ENCODE results near the gene MEIS2. TPM values are rescaled to one million over a fixed set of nuclear protein-coding genes. Genes with fewer than 3 reads are reported as not detected.
A peak's percentile ranks its signal among the peaks of the same experiment; 100 is the strongest.

Gene MEIS2
- total RNA-seq, 2 experiments from 2014 or later = 0.14 TPM; not detected in 1

DNA sequence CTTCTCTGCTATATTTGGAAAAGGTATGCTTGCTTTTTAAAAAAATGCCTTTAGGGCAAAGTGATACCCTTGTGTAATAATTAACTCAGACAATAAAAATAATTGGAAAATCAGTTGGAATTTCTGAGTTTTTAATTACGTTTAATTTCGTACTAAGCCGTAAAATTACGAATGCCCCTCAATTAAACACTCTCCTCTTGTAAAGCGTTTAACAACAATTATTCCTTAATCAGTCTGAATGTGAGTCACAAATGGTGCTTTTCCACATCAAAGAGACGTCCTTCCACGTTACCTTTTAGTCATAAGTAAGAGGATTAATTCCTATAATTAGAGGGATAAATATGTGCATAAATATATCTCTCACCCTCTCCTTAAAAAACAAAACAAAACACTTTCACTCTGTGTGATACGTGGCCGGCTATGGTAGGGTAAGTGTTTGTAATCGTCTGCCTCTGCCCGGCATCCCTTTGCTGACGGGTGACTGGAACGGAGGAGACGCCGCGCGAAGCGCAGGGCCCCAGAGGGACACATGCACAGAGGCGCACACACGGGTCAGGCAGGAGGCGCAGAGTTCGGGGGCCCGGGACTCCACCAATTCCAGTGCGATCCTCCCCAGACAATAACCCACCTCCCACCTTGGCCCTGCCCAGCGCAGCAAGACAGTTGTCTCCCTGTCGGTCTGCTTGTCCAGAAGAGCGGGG lies 9.7 kb upstream of the MEIS2 start:
- intact Hi-C loops (cut with micrococcal nuclease) = no loop called here
- POLR2A ChIA-PET = no interaction called here
- Mint-ChIP-seq H3K27ac (no peak overlapping the region), H3K9me3 (no peaks in the 10 kb centered on the region), H3K27me3 (peaks cover 76% of the 10 kb centered on the region), H3K36me3 (ENCODE audit: low read depth) (peaks cover 4% of the 10 kb centered on the region), H3K4me1 (ENCODE audit: low read depth) (peaks cover 11% of the 10 kb centered on the region), H3K4me3 (peak overlapping the region; percentile 42)
- TF ChIP-seq, protein P1, sequence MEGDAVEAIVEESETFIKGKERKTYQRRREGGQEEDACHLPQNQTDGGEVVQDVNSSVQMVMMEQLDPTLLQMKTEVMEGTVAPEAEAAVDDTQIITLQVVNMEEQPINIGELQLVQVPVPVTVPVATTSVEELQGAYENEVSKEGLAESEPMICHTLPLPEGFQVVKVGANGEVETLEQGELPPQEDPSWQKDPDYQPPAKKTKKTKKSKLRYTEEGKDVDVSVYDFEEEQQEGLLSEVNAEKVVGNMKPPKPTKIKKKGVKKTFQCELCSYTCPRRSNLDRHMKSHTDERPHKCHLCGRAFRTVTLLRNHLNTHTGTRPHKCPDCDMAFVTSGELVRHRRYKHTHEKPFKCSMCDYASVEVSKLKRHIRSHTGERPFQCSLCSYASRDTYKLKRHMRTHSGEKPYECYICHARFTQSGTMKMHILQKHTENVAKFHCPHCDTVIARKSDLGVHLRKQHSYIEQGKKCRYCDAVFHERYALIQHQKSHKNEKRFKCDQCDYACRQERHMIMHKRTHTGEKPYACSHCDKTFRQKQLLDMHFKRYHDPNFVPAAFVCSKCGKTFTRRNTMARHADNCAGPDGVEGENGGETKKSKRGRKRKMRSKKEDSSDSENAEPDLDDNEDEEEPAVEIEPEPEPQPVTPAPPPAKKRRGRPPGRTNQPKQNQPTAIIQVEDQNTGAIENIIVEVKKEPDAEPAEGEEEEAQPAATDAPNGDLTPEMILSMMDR (IDR thresholded peaks at IDR 0.05) = no peak
- ATAC-seq = no peak
- CTCF ChIA-PET = no interaction called here
- DNase-seq = no peak

DNA sequence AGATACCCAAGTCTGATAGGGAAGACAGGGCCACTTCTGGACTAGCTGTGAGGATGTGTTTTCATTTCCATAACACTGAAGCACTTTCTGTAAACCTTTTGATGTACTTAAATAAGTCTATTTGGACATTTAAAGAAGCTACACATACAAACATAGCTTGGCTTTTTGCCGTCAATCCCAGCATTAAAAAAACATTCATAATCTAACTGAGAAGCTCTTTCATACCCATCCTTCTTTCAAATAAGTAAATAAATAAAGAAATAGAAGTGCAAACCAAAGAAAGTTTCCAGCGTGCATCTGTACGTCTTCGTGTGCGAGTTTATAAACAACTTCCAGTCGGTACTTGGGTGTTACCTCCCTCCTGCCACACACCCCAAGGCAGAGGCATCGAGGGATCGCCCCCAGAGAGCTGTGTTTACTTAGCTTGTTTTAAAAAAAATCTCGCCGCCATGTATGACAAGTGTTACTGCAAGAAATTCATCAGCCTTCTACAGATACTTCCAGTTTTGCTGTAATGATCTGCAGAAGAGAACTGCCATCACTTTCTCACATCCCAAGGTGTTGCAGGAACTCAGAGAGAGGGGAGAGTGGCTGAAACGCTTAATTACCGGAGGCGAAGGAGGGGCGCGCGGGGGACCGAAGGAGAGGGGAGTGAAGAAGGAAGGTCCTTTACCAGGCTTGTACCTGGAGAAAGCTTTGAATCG lies 9.0 kb upstream of the MEIS2 start:
- Mint-ChIP-seq H3K27ac (no peak overlapping the region), H3K4me1 (ENCODE audit: low read depth) (peaks cover 11% of the 10 kb centered on the region), H3K36me3 (ENCODE audit: low read depth) (peaks cover 4% of the 10 kb centered on the region), H3K9me3 (no peaks in the 10 kb centered on the region), H3K4me3 (no peak overlapping the region), H3K27me3 (peaks cover 79% of the 10 kb centered on the region)
- intact Hi-C loops (cut with micrococcal nuclease) = no loop called here
- no peak for DNase-seq
- ChIA-PET POLR2A (no interaction called here), CTCF (no interaction called here)
- TF ChIP-seq, protein P1 (IDR thresholded peaks at IDR 0.05) = no peak
- ATAC-seq = no peak

DNA sequence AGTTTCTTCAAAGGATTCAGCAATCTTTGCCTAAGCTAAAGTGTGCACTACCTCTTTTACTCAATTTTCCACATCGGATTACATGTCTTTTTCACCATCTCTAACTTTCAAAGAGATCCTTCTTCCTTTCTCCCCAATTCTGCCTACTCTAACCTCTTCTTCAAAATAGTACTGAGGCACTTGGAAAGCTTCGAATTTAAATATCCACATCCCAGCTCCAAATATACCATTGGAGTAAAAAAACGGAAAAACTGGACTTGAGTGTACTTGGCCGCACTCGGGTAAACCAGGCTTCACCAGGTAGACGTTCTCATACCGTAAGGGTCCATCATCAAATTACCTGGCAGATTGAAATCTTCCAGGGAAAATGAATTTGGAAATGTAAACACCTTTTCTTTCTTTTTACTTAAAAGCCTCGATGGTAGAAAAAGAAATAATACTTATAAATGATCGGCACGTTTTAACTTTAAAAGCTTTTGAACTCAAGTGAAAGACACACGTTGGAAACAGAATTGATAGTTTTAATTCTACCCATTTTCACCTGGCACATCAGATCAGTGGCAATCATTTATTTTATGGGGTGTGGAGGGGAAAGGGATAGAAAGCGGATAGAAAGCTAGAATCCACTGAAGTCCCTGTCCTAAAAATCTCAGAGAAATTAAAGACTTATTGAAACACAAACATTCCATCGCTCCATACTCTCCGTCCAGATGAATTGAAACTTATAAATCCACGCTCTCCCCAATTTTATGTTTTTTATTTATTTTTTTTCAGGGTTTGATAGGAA lies 8.2 kb upstream of the MEIS2 start:
- no peak for ATAC-seq
- H3K36me3 Mint-ChIP-seq (ENCODE audit: low read depth) = peaks cover 6% of the 10 kb centered on the region
- peaks cover 11% of the 10 kb centered on the region for H3K4me1 Mint-ChIP-seq (ENCODE audit: low read depth)
- H3K27ac Mint-ChIP-seq = no peak overlapping the region
- no peak for DNase-seq
- TF ChIP-seq, protein P1 (IDR thresholded peaks at IDR 0.05) = no peak
- CTCF ChIA-PET = no interaction called here
- no peak overlapping the region for H3K4me3 Mint-ChIP-seq
- intact Hi-C loops (cut with micrococcal nuclease) = no loop called here
- peaks cover 2% of the 10 kb centered on the region for H3K9me3 Mint-ChIP-seq
- POLR2A ChIA-PET = no interaction called here
- H3K27me3 Mint-ChIP-seq = peaks cover 85% of the 10 kb centered on the region

DNA sequence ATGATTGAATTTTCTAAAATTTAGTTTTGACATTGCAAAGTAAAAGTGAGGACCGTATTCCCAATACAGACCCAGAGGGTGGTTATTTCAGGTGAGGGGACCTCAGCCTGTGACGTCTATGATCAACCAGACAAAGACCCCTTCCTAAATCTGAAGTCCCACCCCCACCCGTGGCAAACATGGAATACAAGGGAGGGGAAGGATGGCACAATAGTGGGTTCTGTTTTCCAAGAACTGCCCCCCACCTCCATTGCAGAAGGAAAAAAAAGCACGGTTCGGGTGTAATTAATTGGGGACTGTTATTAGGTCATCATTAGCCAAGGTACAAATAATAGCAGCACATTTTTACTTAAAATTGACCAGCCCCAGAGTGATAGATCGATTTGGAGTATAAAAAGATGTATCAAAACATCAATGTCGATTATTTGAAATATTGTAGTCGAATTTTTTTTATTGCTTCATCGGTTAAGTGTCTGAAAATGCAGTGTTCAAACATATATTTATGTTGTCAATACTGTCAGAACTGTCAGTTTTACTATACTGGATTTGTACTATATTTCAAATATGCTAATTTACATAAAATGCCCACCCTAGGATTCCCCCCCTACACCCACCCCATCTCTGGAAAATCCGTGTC lies 7.5 kb upstream of the MEIS2 start:
- TF ChIP-seq, protein P1 (IDR thresholded peaks at IDR 0.05) = no peak
- peaks cover 6% of the 10 kb centered on the region for H3K36me3 Mint-ChIP-seq (ENCODE audit: low read depth)
- H3K4me1 Mint-ChIP-seq (ENCODE audit: low read depth) = peaks cover 11% of the 10 kb centered on the region
- peaks cover 84% of the 10 kb centered on the region for H3K27me3 Mint-ChIP-seq
- H3K27ac Mint-ChIP-seq = no peak overlapping the region
- H3K4me3 Mint-ChIP-seq = no peak overlapping the region
- ChIA-PET CTCF (interaction anchor here (0.7 kb wide), 1 partner anchor 229 kb away, joined by 3 read pairs; no protein-coding TSS in a partner anchor), POLR2A (interaction anchor here (0.5 kb wide), 1 partner anchor 230 kb away, joined by 3 read pairs; no protein-coding TSS in a partner anchor)
- DNase-seq (no peak), ATAC-seq (no peak)
- intact Hi-C loops (cut with micrococcal nuclease) = no loop called here
- peaks cover 2% of the 10 kb centered on the region for H3K9me3 Mint-ChIP-seq

Measured in activated CD8-positive, alpha-beta T cell treated with anti-CD3 and anti-CD28 coated beads for 36 hours (primary cell).